Stimulated activated CD4-positive, alpha-beta T cell treated with anti-CD3 and anti-CD28 coated beads, Interleukin-15, amount 100 ng/mL, for 24 hours (primary cell): ENCODE measurements around the gene PITPNM1.
"Not testable (repeated sequence)": the region's sequence is repeated elsewhere in the genome, so short reads cannot be mapped to it uniquely, and the experiment has no call there.

Experiments used
- DNase-seq: peaks from one replicate; pipeline ENCODE4 v3.0.0-alpha.2; 2020

The PITPNM1 gene

DNA sequence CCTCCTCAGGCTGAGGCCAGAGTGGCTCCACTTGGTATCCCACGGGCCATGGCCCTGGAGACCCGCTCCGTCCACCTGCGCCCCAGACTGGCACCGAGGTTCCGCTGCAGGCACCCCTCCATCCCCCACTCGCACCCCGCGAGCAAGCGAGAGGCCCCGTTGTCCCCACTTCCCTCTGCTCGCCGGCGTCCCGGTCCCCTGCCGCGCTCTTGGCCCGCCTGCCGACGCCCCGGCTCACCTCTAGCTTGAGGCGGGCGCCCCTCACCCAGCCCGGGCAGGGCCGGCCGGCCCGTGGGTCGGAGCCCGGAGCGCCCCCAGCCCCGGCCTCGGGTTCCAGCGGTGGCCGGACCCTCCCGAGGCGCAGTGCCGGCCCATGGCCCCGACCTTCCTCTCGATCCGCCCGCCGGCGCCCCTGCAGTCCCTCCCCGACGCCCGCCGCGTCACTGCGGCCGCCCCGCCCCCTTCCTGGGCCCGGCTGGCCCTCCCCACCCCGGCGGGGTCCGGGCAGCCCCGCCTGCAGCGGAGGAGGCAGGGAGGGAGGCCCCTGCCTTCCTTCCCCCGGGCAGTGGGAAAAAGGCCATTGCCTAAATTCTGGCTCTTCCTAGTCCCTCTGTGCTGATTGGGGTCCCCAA, at the start of gene PITPNM1:
Gene PITPNM1, minus strand, starts transcription at position 414 of the 632 bp plus-strand sequence. CDS start 1,183 bp downstream, outside the sequence.
- DNase-seq: peak; percentile 87

DNA sequence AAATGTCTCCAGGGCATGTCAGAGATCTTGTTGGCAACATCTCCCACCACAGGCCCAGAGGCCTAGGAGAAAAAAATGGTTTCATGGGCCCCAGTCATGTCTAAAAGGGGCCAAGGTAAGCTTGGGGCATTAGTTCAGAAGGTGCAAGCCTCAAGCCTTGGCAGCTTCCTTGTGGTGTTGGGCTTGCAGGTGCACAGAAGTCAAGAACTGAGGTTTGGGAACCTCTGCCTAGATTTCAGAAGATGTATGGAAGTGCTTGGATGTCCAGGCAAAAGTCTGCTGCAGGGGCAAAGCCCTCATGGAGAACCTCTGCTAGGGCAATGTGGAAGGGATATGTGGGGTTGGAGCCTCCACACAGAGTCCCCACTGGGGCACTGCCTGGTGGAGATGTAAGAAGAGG, 46.5 kb upstream of the PITPNM1 start:
- not testable (repeated sequence) for DNase-seq

DNA sequence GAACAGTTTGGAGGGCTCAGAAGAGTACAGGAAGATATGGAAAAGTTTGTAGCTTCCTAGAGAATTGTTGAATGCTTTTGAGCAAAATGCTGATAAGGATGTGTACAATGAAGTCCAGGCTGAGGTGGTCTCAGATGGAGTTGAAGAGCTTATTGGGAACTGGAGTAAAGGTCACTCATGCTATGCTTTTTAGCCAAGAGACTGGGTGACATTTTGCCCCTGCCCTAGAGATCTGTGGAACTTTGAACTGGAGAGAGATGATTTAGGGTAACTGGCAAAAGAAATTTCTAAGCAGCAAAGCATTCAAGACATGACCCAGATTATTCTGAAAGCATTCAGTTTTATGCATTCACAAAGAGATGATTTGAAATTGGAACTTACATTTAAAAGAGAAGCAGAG, 46.0 kb upstream of the PITPNM1 start:
- DNase-seq: no peak

DNA sequence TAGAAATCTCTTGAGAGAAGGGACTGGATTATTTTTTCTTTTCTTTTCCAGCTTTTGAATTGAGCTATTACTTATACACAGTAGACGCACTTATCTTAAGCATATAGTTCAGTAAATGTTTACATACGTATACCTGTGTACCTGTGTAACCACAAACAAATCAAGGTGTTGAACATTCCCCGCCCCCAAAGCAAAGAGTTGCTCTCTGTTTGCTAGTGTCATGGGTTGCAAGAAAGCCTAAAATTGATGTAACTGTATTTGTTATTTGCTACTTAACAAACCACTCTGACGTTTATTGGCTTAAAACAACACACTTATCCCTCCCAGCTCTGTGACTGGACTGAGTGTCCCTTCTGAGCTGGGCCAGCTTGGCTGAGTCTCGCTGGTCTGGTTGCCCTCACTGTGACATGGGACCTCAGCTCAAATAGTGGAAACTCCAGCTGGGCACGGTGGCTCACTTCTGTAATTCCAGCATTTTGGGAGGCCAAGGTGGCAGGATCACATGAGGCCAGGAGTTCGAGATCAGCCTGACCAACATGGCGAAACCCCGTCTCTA, 43.5 kb upstream of the PITPNM1 start:
- no peak for DNase-seq

DNA sequence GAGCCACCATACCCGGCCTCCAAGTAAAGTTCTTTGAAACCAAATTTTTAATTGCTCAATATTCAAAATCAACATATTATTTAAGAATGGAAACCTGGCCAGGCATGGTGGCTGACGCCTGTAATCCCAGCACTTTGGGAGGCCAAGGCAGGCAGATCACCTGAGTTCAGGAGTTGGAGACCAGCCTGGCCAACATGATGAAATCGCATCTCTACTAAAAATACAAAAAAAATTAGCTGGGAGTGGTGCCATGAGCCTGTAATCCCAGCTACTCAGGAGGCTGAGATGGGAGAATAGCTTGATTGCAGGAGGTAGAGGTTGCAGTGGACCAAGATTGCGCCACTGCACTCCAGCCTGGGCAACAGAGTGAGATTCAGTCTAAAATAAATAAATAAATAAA, 42.9 kb upstream of the PITPNM1 start:
- DNase-seq: not testable (repeated sequence)

DNA sequence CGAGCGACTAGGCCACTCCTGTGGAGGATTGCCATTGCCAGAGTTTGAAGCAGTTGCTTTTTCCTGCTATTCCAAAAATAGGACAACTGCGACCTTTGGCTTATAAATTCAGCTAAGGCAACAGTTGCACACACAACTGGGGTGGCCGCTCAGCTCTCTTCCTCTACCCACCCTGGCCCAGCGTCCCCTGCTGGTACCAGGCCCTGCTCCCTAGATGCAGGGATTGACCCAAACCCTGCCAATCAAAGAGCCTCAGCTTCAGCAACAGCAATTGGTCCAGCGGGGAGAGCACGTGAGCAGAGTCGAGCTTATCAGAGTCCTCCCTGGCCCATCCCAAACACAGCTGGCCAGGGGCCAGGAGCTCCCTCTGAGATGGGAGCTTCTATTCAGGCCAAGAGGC, 40.1 kb upstream of the PITPNM1 start:
- DNase-seq: no peak

DNA sequence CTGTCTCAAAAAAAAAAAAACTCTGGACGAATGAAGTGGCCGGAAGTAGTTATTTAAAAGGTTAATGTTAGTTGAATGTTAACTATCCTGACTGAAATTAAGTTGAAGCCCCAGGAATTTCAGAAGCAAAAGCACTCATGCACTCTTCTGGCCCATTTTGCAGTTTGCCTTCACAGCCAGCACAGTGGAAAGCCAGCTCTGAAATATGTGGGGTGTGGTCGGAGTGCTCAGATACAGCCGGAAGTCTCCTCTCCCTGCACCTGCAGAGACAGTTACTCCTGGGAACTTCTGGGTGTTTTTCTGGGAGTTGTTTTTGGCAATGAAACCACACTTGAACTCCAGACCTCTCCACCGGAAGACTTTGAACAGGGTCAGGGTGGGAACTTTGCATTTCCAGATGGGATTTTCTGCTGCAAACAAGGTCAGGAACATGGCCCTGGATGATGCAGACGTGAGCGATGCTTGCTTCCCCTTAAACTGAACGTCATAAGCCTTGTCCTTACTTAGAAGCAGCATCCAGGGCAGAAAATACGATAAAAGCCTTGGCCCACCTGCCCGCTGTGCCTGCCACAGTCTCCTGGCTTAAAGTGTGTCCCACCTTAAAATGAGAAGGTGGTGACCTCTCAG, 39.6 kb upstream of the PITPNM1 start:
- no peak for DNase-seq

DNA sequence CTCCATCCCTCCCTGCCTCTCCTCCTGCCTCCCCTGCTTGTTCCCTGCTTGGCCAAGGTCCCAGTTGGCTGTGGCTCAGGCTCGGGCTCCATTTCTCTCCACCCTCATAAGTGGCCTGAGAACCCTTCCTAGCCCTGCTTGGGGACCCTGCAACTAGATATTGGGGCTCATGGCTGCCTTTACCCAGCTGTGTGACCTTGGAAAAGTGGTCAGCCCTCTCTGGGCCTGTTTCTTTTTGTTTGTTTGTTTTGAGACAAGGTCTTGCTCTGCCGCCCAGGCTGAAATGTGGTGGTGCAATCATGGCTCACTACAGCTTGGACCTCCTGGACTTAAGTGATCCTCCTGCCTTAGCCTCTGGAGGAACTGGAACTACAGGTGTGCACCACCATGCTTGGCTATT, 38.4 kb upstream of the PITPNM1 start:
- no peak for DNase-seq

DNA sequence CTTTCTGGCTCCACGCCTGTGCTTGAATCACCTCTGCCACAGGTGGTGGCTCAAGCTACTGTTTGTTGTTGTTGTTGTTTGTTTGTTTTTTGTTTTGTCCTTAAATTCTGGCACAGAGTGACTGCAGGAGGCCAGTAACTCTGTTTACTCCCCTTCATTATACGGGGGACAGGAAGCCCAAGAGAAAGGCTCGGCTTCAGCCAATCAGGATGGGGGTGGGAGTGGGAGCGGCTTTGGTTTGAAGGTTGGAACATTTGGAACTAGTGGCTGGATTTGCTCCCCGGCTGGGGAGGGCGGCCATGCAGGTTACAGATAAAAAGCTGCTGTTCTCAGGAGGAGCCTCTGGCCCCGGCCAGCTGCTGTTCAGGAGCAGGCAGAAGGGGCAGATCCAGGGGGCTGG, 37.8 kb upstream of the PITPNM1 start:
- no peak for DNase-seq

DNA sequence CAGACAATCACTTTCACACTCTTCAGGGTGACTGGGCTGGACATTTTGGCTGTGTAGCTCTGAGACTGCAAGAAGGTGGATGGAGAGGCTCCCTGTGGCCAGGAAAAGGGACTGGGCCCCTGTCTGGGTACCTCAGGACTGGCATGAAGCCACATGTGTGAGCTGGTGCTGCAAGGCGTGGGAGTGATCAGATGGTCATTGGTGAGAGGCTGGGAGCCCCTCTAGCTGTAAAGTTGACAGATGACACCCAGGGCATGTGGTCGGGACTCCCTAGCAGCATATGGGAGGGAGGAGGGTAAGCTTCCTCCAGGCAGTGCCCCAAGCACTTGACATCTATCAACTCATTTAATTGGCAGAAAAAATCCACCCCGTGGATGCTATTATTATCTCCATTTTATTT, 37.0 kb upstream of the PITPNM1 start:
- no peak for DNase-seq

DNA sequence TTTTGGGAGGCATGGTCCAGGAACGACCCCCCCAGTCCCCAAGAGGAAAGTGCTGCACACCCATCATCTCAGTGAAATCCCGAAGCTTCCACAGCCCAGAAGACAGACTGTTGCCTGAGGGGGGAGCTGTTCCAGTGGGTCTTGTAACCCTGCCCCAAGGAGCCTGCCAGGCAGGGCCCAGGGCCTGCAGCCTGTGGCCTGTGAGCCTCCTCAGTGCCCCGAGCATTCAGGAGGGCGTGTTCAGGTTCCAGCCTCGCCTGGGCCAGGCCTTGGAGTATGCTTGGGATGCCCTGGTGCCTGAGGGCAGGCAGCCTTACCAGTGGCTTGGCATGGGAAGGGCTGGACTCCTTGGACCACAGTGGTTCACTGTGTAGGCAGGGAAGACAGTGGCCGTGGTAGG, 36.0 kb upstream of the PITPNM1 start:
- no peak for DNase-seq

DNA sequence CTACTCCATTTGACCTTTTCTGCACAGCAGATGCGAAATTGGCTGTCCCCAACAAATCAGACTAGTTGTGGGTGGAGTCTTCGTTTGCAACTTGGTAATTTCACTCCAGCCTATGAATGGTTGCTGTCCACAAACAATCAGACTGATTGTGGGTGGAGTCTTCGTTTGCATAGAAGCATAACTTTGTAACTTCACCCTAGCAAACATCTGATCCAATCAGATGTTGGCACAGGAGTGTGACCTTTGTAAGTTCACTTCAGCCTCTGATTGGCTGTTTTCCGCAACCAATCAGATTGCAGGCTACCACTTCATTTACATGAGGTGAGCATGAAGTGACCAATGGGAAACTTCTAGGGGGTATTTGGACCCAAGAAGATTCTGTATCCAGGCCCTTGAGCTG, 34.4 kb upstream of the PITPNM1 start:
- no peak for DNase-seq

DNA sequence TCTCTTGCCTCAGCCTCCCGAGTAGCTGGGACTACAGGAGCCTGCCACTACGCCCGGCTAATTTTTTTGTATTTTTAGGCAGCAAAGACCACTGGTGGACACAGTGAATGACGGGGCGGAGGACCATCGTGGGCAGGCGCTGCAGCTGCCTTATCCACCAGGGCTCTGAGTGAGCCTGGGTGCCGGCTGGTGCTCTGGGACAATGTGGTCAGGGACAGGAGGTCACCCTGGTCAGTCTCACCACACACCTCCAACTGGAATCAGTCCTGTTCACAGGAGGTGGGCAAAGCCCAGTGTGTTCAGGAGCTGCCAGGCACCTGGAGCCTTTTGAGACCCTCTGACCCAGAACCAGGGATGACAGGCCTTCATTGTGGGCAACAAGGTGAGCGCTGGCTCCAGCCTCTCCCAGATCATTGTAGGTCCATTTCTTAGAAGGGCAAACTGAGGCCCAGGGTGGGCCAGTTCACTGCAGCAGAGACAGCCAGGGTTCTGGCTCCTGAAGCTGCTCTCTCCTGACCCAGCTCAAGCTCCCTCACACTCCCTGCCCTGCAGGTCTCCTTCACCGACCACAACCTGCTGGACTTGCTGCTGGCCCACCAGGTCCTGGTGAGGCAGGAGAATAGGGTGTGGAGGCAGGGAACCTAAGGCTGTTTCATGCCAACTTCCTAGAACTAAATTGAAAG, 33.8 kb upstream of the PITPNM1 start:
- DNase-seq: no peak

DNA sequence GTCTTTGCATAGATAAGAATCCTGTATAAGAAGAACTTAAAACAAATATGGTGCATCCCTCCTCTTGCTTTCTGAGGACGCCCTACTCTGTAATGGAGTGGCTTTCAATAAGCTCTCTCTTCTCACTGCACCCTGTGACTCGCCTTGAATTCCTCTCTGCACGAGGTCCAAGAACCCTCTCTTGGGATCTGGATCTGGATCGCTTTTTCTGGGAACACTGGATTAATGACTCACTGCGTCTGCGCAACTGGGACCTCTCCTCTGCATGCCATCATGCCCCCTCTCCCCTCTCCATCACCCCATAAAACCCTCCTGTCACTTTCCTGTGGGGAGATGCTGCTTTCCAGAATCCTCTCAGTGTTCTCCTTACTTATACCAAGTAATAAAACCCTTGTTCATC, 33.1 kb upstream of the PITPNM1 start:
- no peak for DNase-seq

DNA sequence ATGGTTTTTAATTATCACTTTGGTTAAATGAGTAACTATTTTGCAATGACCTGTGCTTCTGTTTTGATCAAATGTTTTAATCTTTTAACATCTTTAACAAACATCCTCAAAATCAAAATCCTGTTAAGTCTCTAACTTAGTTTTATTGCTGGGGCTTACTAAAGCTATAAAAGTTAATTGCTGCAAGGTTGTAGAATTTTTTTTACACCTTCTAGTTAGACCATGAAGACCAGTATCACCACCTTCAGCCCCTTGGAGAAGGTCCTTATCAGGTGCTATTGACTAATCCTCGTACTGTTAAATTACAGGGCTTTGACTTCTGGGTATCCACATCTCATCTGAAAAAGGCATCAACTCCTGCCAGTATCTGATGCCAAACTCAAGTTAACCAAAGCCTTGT, 30.4 kb upstream of the PITPNM1 start:
- no peak for DNase-seq

DNA sequence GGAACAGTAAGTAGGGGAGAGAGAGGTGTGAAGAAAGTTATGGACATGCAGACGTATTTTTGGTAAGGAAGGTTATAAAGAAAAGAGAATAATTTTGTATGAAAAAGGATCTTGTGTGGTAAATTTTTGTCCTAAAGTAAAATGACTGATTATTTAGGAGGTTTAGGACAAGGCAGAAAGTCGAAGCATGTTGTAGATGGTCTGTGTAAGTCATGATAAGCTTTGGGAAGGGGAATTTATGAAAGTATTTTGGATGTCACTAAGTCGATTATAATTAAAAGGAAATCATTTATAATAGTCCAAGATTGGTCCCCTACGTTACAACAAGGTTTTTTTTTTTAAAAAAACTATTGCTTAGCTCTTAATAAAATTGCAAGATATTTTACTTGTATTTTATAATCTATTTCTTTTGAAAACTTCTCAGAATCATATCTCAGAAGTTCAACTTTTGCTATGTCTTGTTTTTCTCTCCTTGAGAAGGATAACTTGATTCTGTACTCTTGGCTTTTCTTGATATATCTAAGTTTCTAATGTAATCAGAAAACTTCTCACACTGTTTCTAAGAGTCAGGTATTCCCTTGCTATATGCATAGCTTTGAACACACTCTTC, 29.0 kb upstream of the PITPNM1 start:
- DNase-seq: no peak

DNA sequence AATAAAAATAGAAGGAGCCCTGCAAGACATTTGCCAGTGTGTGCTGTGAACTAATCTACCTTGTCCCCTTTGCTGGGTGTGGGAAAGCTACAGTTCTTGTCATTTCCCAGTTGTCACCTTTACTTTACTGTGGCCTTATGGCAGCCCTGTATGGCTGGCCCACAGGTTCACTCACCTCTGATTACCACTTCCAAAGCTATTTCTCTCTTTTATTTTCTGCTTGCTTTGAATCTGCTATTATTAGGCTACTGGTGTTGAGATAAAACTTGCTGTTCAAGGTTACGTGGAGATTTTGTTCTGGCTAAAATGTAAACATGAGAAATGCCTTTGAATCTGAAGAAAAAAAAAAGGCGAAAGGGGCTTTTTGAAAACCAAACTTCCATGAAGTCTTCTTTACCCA, 27.7 kb upstream of the PITPNM1 start:
- DNase-seq: no peak

DNA sequence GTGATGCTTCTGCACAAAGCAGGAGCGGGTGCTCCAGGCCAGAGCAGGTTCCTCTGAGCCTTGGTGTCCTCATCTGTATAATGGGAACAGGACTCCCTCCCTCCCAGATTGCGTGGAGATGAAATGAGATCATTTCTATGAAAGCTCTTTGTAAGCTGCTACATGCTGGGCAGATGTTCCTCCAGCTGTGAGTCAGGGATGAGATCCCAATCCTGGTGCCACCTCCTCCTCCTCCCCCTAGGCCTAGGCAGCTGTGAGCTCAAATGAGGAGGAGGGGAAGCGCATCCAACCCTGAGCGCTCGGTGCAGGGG, 25.1 kb upstream of the PITPNM1 start:
- no peak for DNase-seq

DNA sequence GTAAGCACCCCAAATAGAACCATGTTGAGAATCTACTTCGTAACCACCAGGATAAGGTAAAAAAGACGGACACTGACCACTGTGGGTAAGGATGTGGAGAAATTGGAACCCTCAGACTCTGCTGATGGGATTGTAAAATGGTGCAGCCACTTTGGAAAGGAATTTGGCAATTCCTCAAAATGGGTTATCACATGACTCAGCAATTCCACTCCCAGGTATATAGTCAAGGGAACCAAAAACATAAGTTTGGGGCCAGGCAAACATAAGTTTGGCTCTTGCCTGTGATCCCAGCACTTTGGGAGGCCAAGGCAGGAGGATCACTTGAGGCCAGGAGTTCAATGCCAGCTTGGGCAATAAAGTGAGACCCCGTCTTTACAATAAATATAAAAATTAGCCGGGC, 23.2 kb upstream of the PITPNM1 start:
- DNase-seq: no peak

DNA sequence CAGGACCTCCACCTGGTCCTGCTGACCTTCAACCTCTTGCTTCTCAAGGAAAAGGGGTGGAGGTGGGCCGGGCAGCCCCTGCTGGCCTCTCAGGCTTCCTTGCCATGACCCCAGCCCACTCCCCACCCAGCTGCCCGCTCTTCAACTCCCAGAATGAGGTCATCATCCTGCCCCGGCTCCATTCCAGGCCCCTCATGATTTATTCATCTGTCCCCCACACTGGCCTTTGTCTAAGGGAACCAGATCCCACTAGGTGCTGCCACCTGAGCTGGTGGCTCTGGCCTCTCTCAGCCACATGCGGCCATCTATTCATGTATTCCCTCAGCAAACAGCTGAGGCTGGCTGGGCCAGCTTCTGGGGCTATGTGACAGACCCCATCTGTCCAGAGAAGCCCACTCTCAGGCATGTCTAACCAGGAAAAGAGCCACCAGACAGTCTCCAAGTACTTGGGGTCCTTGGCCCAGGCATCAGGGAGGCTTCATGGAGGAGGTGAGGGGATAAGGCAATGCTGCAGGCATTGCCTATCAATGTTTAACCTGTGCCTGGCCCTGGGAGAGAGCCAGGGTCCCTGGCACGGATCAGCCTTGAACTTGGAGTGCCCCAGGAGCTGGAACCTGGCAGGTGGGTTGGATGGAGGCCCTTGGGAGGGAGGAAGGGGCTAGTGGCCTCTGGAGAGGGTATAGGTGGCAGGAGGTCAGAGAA, 20.3 kb upstream of the PITPNM1 start:
- DNase-seq: no peak

DNA sequence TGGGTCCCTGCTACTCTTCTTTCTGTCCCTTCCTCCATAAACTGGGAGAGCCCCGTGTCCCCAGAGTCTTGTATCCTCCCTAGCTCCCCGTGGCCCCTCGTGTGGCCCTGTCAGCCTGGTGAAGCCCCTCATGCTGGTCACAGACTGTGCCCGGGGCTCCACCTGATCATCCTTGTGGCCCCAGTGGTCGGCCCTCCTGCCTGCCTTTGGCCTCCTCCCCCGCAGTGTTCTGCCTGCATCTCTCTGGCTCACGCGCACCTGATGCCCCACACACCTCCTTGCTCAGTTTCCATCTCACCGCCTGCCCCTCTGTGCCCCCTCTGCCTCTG, 19.3 kb upstream of the PITPNM1 start:
- DNase-seq: no peak

DNA sequence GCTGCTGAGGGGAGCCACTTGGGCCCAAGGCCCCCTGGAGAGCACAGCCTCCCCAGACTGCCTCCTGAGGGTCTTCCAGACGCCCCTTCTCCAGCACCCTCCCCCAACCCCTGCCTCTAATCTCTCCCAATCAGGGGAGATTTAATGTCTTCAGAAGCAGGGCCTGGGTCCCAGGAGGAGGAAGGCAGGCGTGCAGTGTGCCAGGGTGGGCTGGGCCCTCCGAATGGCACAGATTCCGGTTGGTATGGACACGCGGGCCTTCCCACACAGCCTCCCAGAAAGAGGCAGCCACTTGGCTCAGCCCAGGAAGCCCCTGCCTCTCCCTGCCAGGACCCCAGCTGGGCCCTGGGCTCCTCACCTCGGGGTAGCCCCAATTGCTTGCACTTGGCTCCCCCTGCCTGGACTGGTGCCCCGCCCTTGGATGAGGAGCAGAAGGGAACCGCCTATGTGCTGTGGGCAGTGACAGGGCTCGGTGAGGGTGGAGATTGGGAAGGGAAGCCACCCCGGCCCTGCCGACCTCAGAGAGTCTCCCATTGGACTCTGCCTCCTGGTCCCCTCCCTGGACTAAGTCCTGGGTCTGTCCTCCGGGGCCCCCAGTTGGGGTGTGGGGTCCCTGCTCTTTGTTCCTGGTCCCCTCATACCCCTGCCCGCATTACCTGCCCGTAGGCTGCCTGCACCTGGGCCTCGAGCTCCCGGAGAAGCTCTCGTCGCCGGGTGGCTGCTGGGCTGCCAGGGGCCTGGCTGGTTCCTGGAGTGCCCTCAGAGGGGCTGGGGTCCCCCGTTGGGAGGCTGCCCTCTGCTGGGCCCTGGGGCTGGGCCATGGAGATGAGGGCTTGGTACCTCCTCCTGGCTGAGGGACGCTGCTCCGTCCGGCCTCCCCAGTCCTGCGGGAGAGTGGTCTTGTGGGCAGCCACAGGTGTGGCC, 18.7 kb upstream of the PITPNM1 start:
- DNase-seq: no peak
